SJCRH30 (cell line): Measurements from ENCODE around the gene TUBGCP3. TPM values are rescaled to one million over a fixed set of nuclear protein-coding genes. Genes with fewer than 3 reads are reported as not detected.

Experiments used
- DNase-seq, 2 experiments: peaks; one replicate each; pipeline ENCODE4 v3.0.0-alpha.2; 2015 to 2020
- H3K27ac ChIP-seq: fragments of 250-450 bp; sonication (Bioruptor Pico); 2 replicates; pipeline ENCODE4 v1.5.1; 2020; ENCODE audit warnings: mild to moderate bottlenecking, moderate library complexity
- H3K27me3 ChIP-seq: fragments of 250-450 bp; sonication (Bioruptor Pico); 2 replicates; pipeline ENCODE4 v1.5.1; 2020; ENCODE audit warnings: mild to moderate bottlenecking, moderate library complexity
- H3K36me3 ChIP-seq: fragments of 250-450 bp; sonication (Bioruptor Pico); 2 replicates; pipeline ENCODE4 v1.5.1; 2020; ENCODE audit warnings: mild to moderate bottlenecking, moderate library complexity
- H3K4me1 ChIP-seq: fragments of 250-450 bp; sonication (Bioruptor Pico); 2 replicates; pipeline ENCODE4 v1.5.1; 2020; ENCODE audit warnings: mild to moderate bottlenecking, moderate library complexity
- H3K4me3 ChIP-seq: fragments of 250-450 bp; sonication (Bioruptor Pico); 2 replicates; pipeline ENCODE4 v1.5.1; 2020; ENCODE audit warnings: mild to moderate bottlenecking, moderate library complexity
- H3K9me3 ChIP-seq: fragments of 250-450 bp; sonication (Bioruptor Pico); replicated peaks from 2 replicates; pipeline ENCODE4 v1.5.1; 2020; ENCODE audit warnings: mild to moderate bottlenecking, moderate library complexity
- total RNA-seq: library from RNA; depleted of rRNA; stranded (reverse); fragments of >200 nt; shearing (Covaris generic); gene quantifications from 2 replicates; pipeline ENCODE4 v1.2.3, GENCODE V29; 2014

TUBGCP3 gene
- total RNA-seq, 1 experiment from 2014 or later: 32.9 TPM

- Histone ChIP-seq H3K9me3 (no peaks in the 10 kb centered on the region), H3K27ac (no peak overlapping the region), H3K4me1 (0 out of 2 replicates have a peak, but pooled peaks cover 3% of the 10 kb centered on the region), H3K4me3 (no peak overlapping the region), H3K27me3 (no peaks in the 10 kb centered on the region), H3K36me3 (no peaks in the 10 kb centered on the region)
- no peak for DNase-seq
Observed at GRCh38 chr13:112602189-112602588, 14.2 kb upstream of the TUBGCP3 start.

- H3K4me3 ChIP-seq: no peak overlapping the region
- H3K27ac ChIP-seq: no peak overlapping the region
- H3K9me3 ChIP-seq: no peaks in the 10 kb centered on the region
- DNase-seq: no peak
- no peaks in the 10 kb centered on the region for H3K27me3 ChIP-seq
- 0 out of 2 replicates have a peak, but pooled peaks cover 3% of the 10 kb centered on the region for H3K4me1 ChIP-seq
- H3K36me3 ChIP-seq: no peaks in the 10 kb centered on the region
Observed at GRCh38 chr13:112601371-112601770, 13.4 kb upstream of the TUBGCP3 start.

GRCh38 chr13:112596235-112596634 is 8.3 kb upstream of the TUBGCP3 start:
- Histone ChIP-seq H3K27ac (no peak overlapping the region), H3K36me3 (no peaks in the 10 kb centered on the region), H3K4me3 (no peak overlapping the region), H3K4me1 (no peaks in the 10 kb centered on the region), H3K27me3 (no peaks in the 10 kb centered on the region), H3K9me3 (no peaks in the 10 kb centered on the region)
- no peak for DNase-seq

GRCh38 chr13:112592647-112593046 is 4.7 kb upstream of the TUBGCP3 start:
- Histone ChIP-seq H3K27ac (no peak overlapping the region), H3K9me3 (no peaks in the 10 kb centered on the region), H3K4me1 (no peaks in the 10 kb centered on the region; the same call in 1 of the 2 replicates), H3K4me3 (no peak overlapping the region), H3K36me3 (no peaks in the 10 kb centered on the region), H3K27me3 (no peaks in the 10 kb centered on the region)
- no peak for DNase-seq

GRCh38 chr13:112592181-112592580 is 4.2 kb upstream of the TUBGCP3 start:
- no peak overlapping the region for H3K4me3 ChIP-seq
- DNase-seq: no peak
- no peak overlapping the region for H3K27ac ChIP-seq
- no peaks in the 10 kb centered on the region for H3K27me3 ChIP-seq
- H3K36me3 ChIP-seq: no peaks in the 10 kb centered on the region
- H3K9me3 ChIP-seq: no peaks in the 10 kb centered on the region
- H3K4me1 ChIP-seq: no peaks in the 10 kb centered on the region; the same call in 1 of the 2 replicates

GRCh38 chr13:112588490-112589297 is 741 bp upstream of the TUBGCP3 start:
- H3K27me3 ChIP-seq: no peaks in the 10 kb centered on the region
- H3K27ac ChIP-seq: peak overlapping the region; percentile 97
- 0 out of 2 replicates have a peak, but pooled peaks cover 7% of the 10 kb centered on the region for H3K36me3 ChIP-seq
- H3K9me3 ChIP-seq: no peaks in the 10 kb centered on the region
- peak; percentile 29 to 56 for DNase-seq
- H3K4me1 ChIP-seq: no peaks in the 10 kb centered on the region; the same call in 1 of the 2 replicates
- peak overlapping the region; percentile 84 for H3K4me3 ChIP-seq

GRCh38 chr13:112587212-112587763 is 665 bp downstream of the TUBGCP3 start:
- Histone ChIP-seq H3K27ac (peak overlapping the region; percentile 97), H3K9me3 (no peaks in the 10 kb centered on the region), H3K27me3 (no peaks in the 10 kb centered on the region), H3K4me1 (no peaks in the 10 kb centered on the region; the same call in 1 of the 2 replicates), H3K4me3 (peak overlapping the region; percentile 84), H3K36me3 (0 out of 2 replicates have a peak, but pooled peaks cover 7% of the 10 kb centered on the region)
- peak; percentile 90 for DNase-seq

GRCh38 chr13:112586334-112586960 is 1.5 kb downstream of the TUBGCP3 start:
- Histone ChIP-seq H3K4me1 (no peaks in the 10 kb centered on the region; the same call in 1 of the 2 replicates), H3K27me3 (no peaks in the 10 kb centered on the region), H3K36me3 (0 out of 2 replicates have a peak, but pooled peaks cover 10% of the 10 kb centered on the region), H3K9me3 (no peaks in the 10 kb centered on the region), H3K27ac (peak overlapping the region; percentile 97), H3K4me3 (peak overlapping the region; percentile 84)
- peak in 1 of 2 experiments; percentile 11 for DNase-seq

GRCh38 chr13:112583592-112584277 is 4.2 kb downstream of the TUBGCP3 start:
- Histone ChIP-seq H3K4me3 (no peak overlapping the region), H3K4me1 (no peaks in the 10 kb centered on the region), H3K27ac (no peak overlapping the region), H3K27me3 (no peaks in the 10 kb centered on the region), H3K36me3 (0 out of 2 replicates have a peak, but pooled peaks cover 10% of the 10 kb centered on the region), H3K9me3 (no peaks in the 10 kb centered on the region)
- DNase-seq: no peak

GRCh38 chr13:112582263-112582662 is 5.7 kb downstream of the TUBGCP3 start:
- Histone ChIP-seq H3K27ac (no peak overlapping the region), H3K4me3 (no peak overlapping the region), H3K9me3 (peaks cover 2% of the 10 kb centered on the region; the same call in 1 of the 2 replicates), H3K36me3 (peaks cover 10% of the 10 kb centered on the region; the same call in 1 of the 2 replicates), H3K27me3 (no peaks in the 10 kb centered on the region), H3K4me1 (no peaks in the 10 kb centered on the region)
- no peak for DNase-seq

- Histone ChIP-seq H3K9me3 (peaks cover 6% of the 10 kb centered on the region; the same call in 1 of the 2 replicates), H3K27ac (no peak overlapping the region), H3K4me3 (no peak overlapping the region), H3K4me1 (no peaks in the 10 kb centered on the region), H3K27me3 (no peaks in the 10 kb centered on the region), H3K36me3 (peaks cover 10% of the 10 kb centered on the region; the same call in 1 of the 2 replicates)
- DNase-seq: no peak
Observed at GRCh38 chr13:112580912-112581311, 7.0 kb downstream of the TUBGCP3 start.

GRCh38 chr13:112580211-112580610 is 7.7 kb downstream of the TUBGCP3 start:
- Histone ChIP-seq H3K9me3 (peaks cover 6% of the 10 kb centered on the region; the same call in 1 of the 2 replicates), H3K36me3 (peaks cover 10% of the 10 kb centered on the region; the same call in 1 of the 2 replicates), H3K27me3 (no peaks in the 10 kb centered on the region), H3K4me1 (no peaks in the 10 kb centered on the region), H3K27ac (no peak overlapping the region), H3K4me3 (no peak overlapping the region)
- DNase-seq: no peak

- Histone ChIP-seq H3K4me3 (no peak overlapping the region), H3K4me1 (no peaks in the 10 kb centered on the region), H3K9me3 (peaks cover 6% of the 10 kb centered on the region; the same call in 1 of the 2 replicates), H3K27ac (no peak overlapping the region), H3K36me3 (peaks cover 7% of the 10 kb centered on the region; the same call in 1 of the 2 replicates), H3K27me3 (no peaks in the 10 kb centered on the region)
- no peak for DNase-seq
Observed at GRCh38 chr13:112579310-112579843, 8.6 kb downstream of the TUBGCP3 start.

- no peaks in the 10 kb centered on the region; the same call in 1 of the 2 replicates for H3K36me3 ChIP-seq
- no peak overlapping the region for H3K4me3 ChIP-seq
- no peaks in the 10 kb centered on the region for H3K4me1 ChIP-seq
- peaks cover 6% of the 10 kb centered on the region; the same call in 1 of the 2 replicates for H3K9me3 ChIP-seq
- H3K27ac ChIP-seq: no peak overlapping the region
- H3K27me3 ChIP-seq: no peaks in the 10 kb centered on the region
- DNase-seq: no peak
Observed at GRCh38 chr13:112576768-112577167, 11.2 kb downstream of the TUBGCP3 start.
